Activated CD4-positive, alpha-beta T cell treated with anti-CD3 and anti-CD28 coated beads, Interleukin-2, Interleukin-4, amounts not matched to agents 100 ng/mL and 50 ng/mL, durations not matched to agents 16 hours and 8 hours (primary cell): Measurements from ENCODE around the gene CFAP61.

Experiments used
- DNase-seq: peaks from one replicate; pipeline ENCODE4 v3.0.0-alpha.2; 2020; ENCODE audit warnings: low spot score

CFAP61 gene

GRCh38 chr20:20276811-20277530 lies 224.6 kb downstream of the CFAP61 start:
- no peak for DNase-seq

GRCh38 chr20:20277894-20278335 lies 225.6 kb downstream of the CFAP61 start:
- no peak for DNase-seq

GRCh38 chr20:20286061-20286460 lies 233.7 kb downstream of the CFAP61 start:
- no peak for DNase-seq

GRCh38 chr20:20289331-20289730 lies 237.0 kb downstream of the CFAP61 start:
- no peak for DNase-seq

GRCh38 chr20:20292472-20292871 lies 240.1 kb downstream of the CFAP61 start:
- peak; percentile 15 for DNase-seq

- DNase-seq = no peak
Observed at GRCh38 chr20:20293141-20293540, 240.8 kb downstream of the CFAP61 start.

GRCh38 chr20:20293691-20294385 lies 241.5 kb downstream of the CFAP61 start:
- DNase-seq = no peak

GRCh38 chr20:20295621-20296498 lies 243.5 kb downstream of the CFAP61 start:
- DNase-seq = no peak

GRCh38 chr20:20297181-20297580 lies 244.8 kb downstream of the CFAP61 start:
- DNase-seq = no peak

- DNase-seq = no peak
Observed at GRCh38 chr20:20297752-20298151, 245.4 kb downstream of the CFAP61 start.

- no peak for DNase-seq
Observed at GRCh38 chr20:20299904-20300303, 247.6 kb downstream of the CFAP61 start.

- DNase-seq = no peak
Observed at GRCh38 chr20:20303320-20303719, 251.0 kb downstream of the CFAP61 start.

- DNase-seq = no peak
Observed at GRCh38 chr20:20303742-20304141, 251.4 kb downstream of the CFAP61 start.

GRCh38 chr20:20304942-20305341 lies 252.6 kb downstream of the CFAP61 start:
- DNase-seq = no peak

GRCh38 chr20:20312562-20312961 lies 260.2 kb downstream of the CFAP61 start:
- DNase-seq = no peak

- no peak for DNase-seq
Observed at GRCh38 chr20:20317195-20317594, 264.9 kb downstream of the CFAP61 start.

- DNase-seq = no peak
Observed at GRCh38 chr20:20317621-20318364, 265.5 kb downstream of the CFAP61 start.

- DNase-seq = no peak
Observed at GRCh38 chr20:20318365-20319161, 266.2 kb downstream of the CFAP61 start.

GRCh38 chr20:20321134-20321533 lies 268.8 kb downstream of the CFAP61 start:
- DNase-seq = no peak

GRCh38 chr20:20321917-20322316 lies 269.6 kb downstream of the CFAP61 start:
- no peak for DNase-seq

- DNase-seq = no peak
Observed at GRCh38 chr20:20322912-20323311, 270.6 kb downstream of the CFAP61 start.
